ENCODE data around the gene ADAM8.

GRCh38 chr10:133217800-133218589 is 58.7 kb downstream of the ADAM8 start:
- TF ChIP-seq CTCF (IDR thresholded peaks at IDR 0.05) (no peak), EZH2 (IDR thresholded peaks at IDR 0.05; ENCODE audit: borderline replicate concordance, insufficient read depth, low read depth, low read length, poor library complexity, severe bottlenecking) (no peak)
